Astrocyte (in vitro differentiated cells and primary cell): ENCODE results near the gene EFL1. TPM values are rescaled to one million over a fixed set of nuclear protein-coding genes. Genes with fewer than 3 reads are reported as not detected.
"Not testable (repeated sequence)": the region's sequence is repeated elsewhere in the genome, so short reads cannot be mapped to it uniquely, and the experiment has no call there.

Source experiments
- DNase-seq: peaks from one replicate; pipeline ENCODE4 v3.0.0-alpha.2; 2010; ENCODE audit warnings: low read depth
- FAIRE-seq: peaks from 2 replicates; lab custom pipeline; 2011; peaks lifted over from hg19 to GRCh38; lab: Jason Lieb, UNC
- H2AFZ ChIP-seq: 2 replicates; pipeline ENCODE4 v1.6.0; 2012; ENCODE audit warnings: low read depth, low read length, inconsistent platforms
- H3K27ac ChIP-seq: 2 replicates; pipeline ENCODE4 v1.5.1; 2011; ENCODE audit warnings: low read depth, low read length, inconsistent platforms
- H3K27me3 ChIP-seq: 2 replicates; pipeline ENCODE4 v1.6.0; 2011; ENCODE audit warnings: low read length, inconsistent platforms; ENCODE audit not compliant: insufficient read depth
- H3K36me3 ChIP-seq: 2 replicates; pipeline ENCODE4 v1.5.1; 2011; ENCODE audit warnings: low read length, inconsistent platforms; ENCODE audit not compliant: insufficient read depth
- H3K4me1 ChIP-seq: 2 replicates; pipeline ENCODE4 v1.5.1; 2011; ENCODE audit warnings: low read length, inconsistent platforms; ENCODE audit not compliant: insufficient read depth
- H3K4me2 ChIP-seq: 2 replicates; pipeline ENCODE4 v1.6.0; 2012; ENCODE audit warnings: low read length, inconsistent platforms
- H3K4me3 ChIP-seq: 2 replicates; pipeline ENCODE4 v1.5.1; 2011; ENCODE audit warnings: low read depth, mild to moderate bottlenecking, low read length, inconsistent platforms; ENCODE audit not compliant: insufficient read depth
- H3K79me2 ChIP-seq: 2 replicates; pipeline ENCODE4 v1.6.0; 2012; ENCODE audit warnings: mild to moderate bottlenecking, low read length, inconsistent platforms; ENCODE audit not compliant: insufficient read depth
- H3K9ac ChIP-seq: 2 replicates; pipeline ENCODE4 v1.6.0; 2012; ENCODE audit warnings: mild to moderate bottlenecking, low read length, inconsistent platforms
- H3K9me3 ChIP-seq: 2 replicates; pipeline ENCODE4 v1.5.1; 2012; ENCODE audit warnings: low read depth, mild to moderate bottlenecking, low read length, inconsistent platforms; ENCODE audit not compliant: insufficient read depth
- H4K20me1 ChIP-seq: 2 replicates; pipeline ENCODE4 v1.6.0; 2012; ENCODE audit warnings: low read length, inconsistent platforms; ENCODE audit not compliant: insufficient read depth
- H3K27ac Mint-ChIP-seq: one replicate; pipeline ENCODE4 v1.8.0; 2021; ENCODE audit warnings: mild to moderate bottlenecking, mixed read lengths; ENCODE audit not compliant: unreplicated experiment
- H3K27me3 Mint-ChIP-seq: one replicate; pipeline ENCODE4 v1.8.0; 2021; ENCODE audit warnings: low read depth, mixed read lengths; ENCODE audit not compliant: unreplicated experiment
- H3K36me3 Mint-ChIP-seq: one replicate; pipeline ENCODE4 v1.8.0; 2021; ENCODE audit warnings: low read depth, mixed read lengths; ENCODE audit not compliant: unreplicated experiment
- H3K4me1 Mint-ChIP-seq: one replicate; pipeline ENCODE4 v1.8.0; 2021; ENCODE audit warnings: low read depth, mixed read lengths; ENCODE audit not compliant: unreplicated experiment
- H3K4me3 Mint-ChIP-seq: one replicate; pipeline ENCODE4 v1.8.0; 2021; ENCODE audit warnings: mild to moderate bottlenecking, moderate library complexity, mixed read lengths; ENCODE audit not compliant: unreplicated experiment
- H3K9me3 Mint-ChIP-seq: one replicate; pipeline ENCODE4 v1.8.0; 2021; ENCODE audit warnings: mild to moderate bottlenecking, mixed read lengths; ENCODE audit not compliant: unreplicated experiment
- total RNA-seq: library from RNA; stranded (reverse); gene quantifications from 2 replicates; pipeline ENCODE4 v1.2.1, GENCODE V29; 2021

The EFL1 gene
- total RNA-seq, 1 donor from 2014 or later: 13.7 TPM

GRCh38 chr15:82261566-82262421 lies 740 bp downstream of the EFL1 start:
- not testable (repeated sequence) for H3K27me3 ChIP-seq, H3K36me3 ChIP-seq, H3K79me2 ChIP-seq, H4K20me1 ChIP-seq, H3K27me3 Mint-ChIP-seq, H3K9me3 Mint-ChIP-seq, H3K4me1 Mint-ChIP-seq, H3K36me3 Mint-ChIP-seq, H3K9me3 ChIP-seq
- peak overlapping the region; percentile 92 for H2AFZ ChIP-seq
- peak overlapping the region; percentile 80 for H3K4me3 ChIP-seq
- H3K27ac ChIP-seq: peak overlapping the region; percentile 74
- peak; percentile 25 for DNase-seq
- peaks cover 11% of the 10 kb centered on the region for H3K4me1 ChIP-seq
- peak overlapping the region; percentile 95 for H3K4me2 ChIP-seq
- Mint-ChIP-seq H3K27ac (peak overlapping the region; percentile 91), H3K4me3 (peak overlapping the region; percentile 94)
- H3K9ac ChIP-seq: peak overlapping the region; percentile 81
- peak; percentile 86 for FAIRE-seq

DNA sequence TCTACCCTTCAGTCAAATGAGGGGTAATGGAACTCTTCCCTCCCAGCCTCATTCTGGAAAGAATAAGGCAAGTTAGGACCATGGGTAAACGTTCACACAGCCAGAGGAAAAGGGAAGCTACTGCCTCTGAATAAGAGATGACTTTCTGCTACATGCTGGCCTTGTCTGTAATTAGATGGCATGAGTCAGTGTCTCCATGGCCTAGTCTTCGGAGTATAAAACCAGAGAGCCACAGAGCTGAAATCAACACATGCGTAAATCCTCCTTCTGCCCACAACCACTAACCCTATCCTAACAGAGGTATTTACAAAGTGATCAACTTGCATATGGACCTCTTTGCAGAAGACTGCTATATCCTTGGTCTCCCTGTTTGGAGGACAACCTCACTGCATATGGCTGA lies 14.3 kb downstream of the EFL1 start:
- H4K20me1 ChIP-seq, DNase-seq, H3K4me2 ChIP-seq: not testable (repeated sequence)

DNA sequence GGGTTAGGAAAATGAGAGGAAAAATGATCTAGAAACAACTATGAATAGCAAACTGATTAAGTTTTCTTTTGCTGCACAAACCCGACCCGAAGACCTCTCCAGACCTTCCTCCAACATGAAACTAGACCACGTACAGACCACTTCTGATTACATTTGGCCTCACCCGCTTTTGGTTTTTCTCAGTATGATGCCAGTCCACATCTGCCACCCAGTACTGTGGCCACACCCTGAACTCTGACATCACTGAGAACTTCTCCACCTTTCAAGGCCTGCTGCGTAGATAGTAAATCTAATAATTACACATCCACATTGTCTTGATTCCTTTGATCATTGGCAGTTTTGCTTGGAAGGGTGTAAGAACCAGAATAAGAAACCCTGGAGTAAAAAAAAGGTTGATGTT lies 16.6 kb downstream of the EFL1 start:
- not testable (repeated sequence) for DNase-seq, H3K9me3 ChIP-seq, H3K27ac ChIP-seq, H3K9ac ChIP-seq, H3K27me3 ChIP-seq, H3K36me3 Mint-ChIP-seq, H3K4me2 ChIP-seq, H3K4me3 ChIP-seq, H3K4me1 ChIP-seq, H3K4me1 Mint-ChIP-seq, H3K27ac Mint-ChIP-seq, H2AFZ ChIP-seq, H3K36me3 ChIP-seq, H3K9me3 Mint-ChIP-seq, H4K20me1 ChIP-seq, H3K4me3 Mint-ChIP-seq, H3K79me2 ChIP-seq, H3K27me3 Mint-ChIP-seq, FAIRE-seq

More for the DNA sequence above, 14.3 kb downstream of the EFL1 start:
- not testable (repeated sequence) for H3K4me1 Mint-ChIP-seq, H3K36me3 Mint-ChIP-seq, H3K9ac ChIP-seq, H3K27ac Mint-ChIP-seq, H3K4me3 Mint-ChIP-seq, H3K9me3 Mint-ChIP-seq, H3K4me3 ChIP-seq, FAIRE-seq, H3K27me3 Mint-ChIP-seq, H2AFZ ChIP-seq, H3K9me3 ChIP-seq, H3K27ac ChIP-seq, H3K27me3 ChIP-seq, H3K79me2 ChIP-seq, H3K4me1 ChIP-seq, H3K36me3 ChIP-seq

GRCh38 chr15:82243644-82244043 lies 18.9 kb downstream of the EFL1 start:
- H3K36me3 ChIP-seq, FAIRE-seq, H3K4me3 Mint-ChIP-seq, H3K27me3 Mint-ChIP-seq, H3K36me3 Mint-ChIP-seq, H3K9ac ChIP-seq, H3K9me3 ChIP-seq, H3K9me3 Mint-ChIP-seq, H4K20me1 ChIP-seq, DNase-seq, H3K27ac Mint-ChIP-seq, H3K79me2 ChIP-seq, H3K4me2 ChIP-seq, H3K4me1 ChIP-seq, H3K4me3 ChIP-seq, H3K27ac ChIP-seq, H2AFZ ChIP-seq, H3K4me1 Mint-ChIP-seq, H3K27me3 ChIP-seq: not testable (repeated sequence)

DNA sequence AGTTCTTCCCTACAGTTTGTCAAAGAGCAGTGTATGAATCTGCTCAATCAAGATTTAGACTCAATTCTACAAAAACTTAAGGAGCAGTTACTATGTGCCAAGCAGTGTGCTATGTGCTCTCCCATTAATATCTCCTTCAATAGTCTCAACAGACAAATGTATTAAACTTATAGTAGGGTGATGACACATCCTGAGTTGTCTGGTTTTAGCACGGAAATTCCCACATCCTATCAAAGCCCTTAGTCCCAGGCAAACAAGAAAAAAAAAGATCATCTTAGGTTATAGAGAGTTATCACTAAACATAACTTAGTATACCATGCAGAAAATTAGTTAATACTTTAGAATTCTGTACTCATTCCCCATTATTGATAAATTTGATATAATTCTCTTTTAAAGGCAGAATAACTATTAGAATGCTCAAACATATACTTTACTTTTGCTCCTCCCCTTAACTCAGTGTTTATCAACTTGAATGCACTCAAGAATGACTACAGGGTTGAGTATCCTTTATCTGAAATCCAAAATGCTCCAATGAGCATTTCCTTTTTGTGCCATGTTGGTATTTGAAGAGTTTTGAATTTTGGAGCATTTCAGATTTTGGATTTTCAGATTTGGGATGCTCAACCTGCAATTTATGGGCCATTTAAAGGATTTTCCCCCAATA lies 20.6 kb downstream of the EFL1 start:
- not testable (repeated sequence) for H3K36me3 ChIP-seq, H3K9ac ChIP-seq, H3K4me2 ChIP-seq, H3K4me1 Mint-ChIP-seq, H3K36me3 Mint-ChIP-seq, H3K4me1 ChIP-seq, H3K4me3 ChIP-seq, H3K79me2 ChIP-seq, H2AFZ ChIP-seq, H3K4me3 Mint-ChIP-seq, H3K9me3 Mint-ChIP-seq, H3K27ac ChIP-seq, H3K27ac Mint-ChIP-seq, H3K27me3 ChIP-seq, H3K27me3 Mint-ChIP-seq, H4K20me1 ChIP-seq, H3K9me3 ChIP-seq
- FAIRE-seq: peak; percentile 9
- DNase-seq: peak; percentile 16
